NCI-H1048 (cell line): ENCODE measurements around the gene SESN2.

Experiments used
- DNase-seq: peaks from one replicate; lab custom pipeline; 2025; lab: John Stamatoyannopoulos, UW

Gene SESN2

GRCh38 chr1:28259252-28259933, at the start of gene SESN2:
Gene SESN2, plus strand, starts transcription at chr1:28259518. Its CDS starts 330 bp downstream, at chr1:28259848.
- peak; percentile 94 for DNase-seq

- no peak for DNase-seq
Observed at GRCh38 chr1:28209700-28210099, 49.6 kb upstream of the SESN2 start.

GRCh38 chr1:28213315-28213714, 46.0 kb upstream of the SESN2 start:
- no peak for DNase-seq

- DNase-seq = no peak
Observed at GRCh38 chr1:28229089-28229488, 30.2 kb upstream of the SESN2 start.

GRCh38 chr1:28229996-28230395, 29.3 kb upstream of the SESN2 start:
- DNase-seq = no peak

- peak; percentile 90 for DNase-seq
Observed at GRCh38 chr1:28232558-28233263, 26.6 kb upstream of the SESN2 start, which contains the start of gene DNAJC8. Gene DNAJC8, minus strand, starts transcription at chr1:28233029. Its CDS starts 31 bp downstream, at chr1:28232998.

GRCh38 chr1:28233264-28233606, 26.1 kb upstream of the SESN2 start:
- no peak for DNase-seq

- peak; percentile 92 for DNase-seq
Observed at GRCh38 chr1:28235755-28236655, 23.3 kb upstream of the SESN2 start, which contains the start of gene ATP5IF1. Gene ATP5IF1, plus strand, starts transcription at chr1:28236124. Its CDS starts 60 bp downstream, at chr1:28236184.

GRCh38 chr1:28236656-28237322, 22.5 kb upstream of the SESN2 start:
- DNase-seq = no peak

GRCh38 chr1:28239004-28239403, 20.3 kb upstream of the SESN2 start:
- DNase-seq = no peak

GRCh38 chr1:28240024-28240423, 19.3 kb upstream of the SESN2 start:
- DNase-seq = no peak

- no peak for DNase-seq
Observed at GRCh38 chr1:28241638-28242241, 17.6 kb upstream of the SESN2 start.

- DNase-seq = no peak
Observed at GRCh38 chr1:28243685-28244311, 15.5 kb upstream of the SESN2 start.

GRCh38 chr1:28244549-28245251, 14.6 kb upstream of the SESN2 start:
- DNase-seq = no peak

- DNase-seq = no peak
Observed at GRCh38 chr1:28246427-28246832, 12.9 kb upstream of the SESN2 start.

- DNase-seq = no peak
Observed at GRCh38 chr1:28247612-28248272, 11.6 kb upstream of the SESN2 start.

- peak; percentile 65 for DNase-seq
Observed at GRCh38 chr1:28248273-28249012, 10.9 kb upstream of the SESN2 start.

GRCh38 chr1:28249013-28249865, 10.1 kb upstream of the SESN2 start:
- DNase-seq = no peak
